RWPE1 (cell line): ENCODE results near the gene ARNT2.
A peak's percentile ranks its signal among the peaks of the same experiment; 100 is the strongest.
"Not testable (repeated sequence)": the region's sequence is repeated elsewhere in the genome, so short reads cannot be mapped to it uniquely, and the experiment has no call there.

Experiments
- CTCF ChIA-PET: fragments of 350-600 bp; sonication (Branson Sonifier 250); formaldehyde crosslinking; extraction: SDS; loops from one replicate; lab custom pipeline; 2021; lab: Yijun Ruan, JAX
- POLR2A ChIA-PET: fragments of 400-600 bp; formaldehyde crosslinking; extraction: SDS; loops from one replicate; lab custom pipeline; 2020; ENCODE audit warnings: antibody characterized with exemption; ENCODE audit not compliant: low non-redundant PET; lab: Yijun Ruan, JAX
- DNase-seq: peaks from one replicate; pipeline ENCODE4 v3.0.0; 2012; ENCODE audit warnings: low spot score
- H3K27ac ChIP-seq: fragments of 450-650 bp; 2 replicates; pipeline ENCODE4 v1.5.1; 2017
- CTCF ChIP-seq: fragments of 450-650 bp; conservative IDR thresholded peaks from 2 replicates; pipeline ENCODE4 v1.5.1; 2017; ENCODE audit warnings: low read depth, mild to moderate bottlenecking

ARNT2 gene

GRCh38 chr15:80507131-80507530, 102.9 kb downstream of the ARNT2 start:
- H3K27ac ChIP-seq = no peak overlapping the region
- DNase-seq = no peak
- CTCF ChIA-PET = no interaction called here
- no peak for TF ChIP-seq CTCF
- POLR2A ChIA-PET = no interaction called here

GRCh38 chr15:80507638-80508316, 103.6 kb downstream of the ARNT2 start:
- no peak for DNase-seq
- no peak for TF ChIP-seq CTCF
- CTCF ChIA-PET = no interaction called here
- POLR2A ChIA-PET = no interaction called here
- no peak overlapping the region for H3K27ac ChIP-seq

GRCh38 chr15:80508783-80509182, 104.6 kb downstream of the ARNT2 start:
- POLR2A ChIA-PET = no interaction called here
- no peak for DNase-seq

GRCh38 chr15:80509800-80510199, 105.6 kb downstream of the ARNT2 start:
- H3K27ac ChIP-seq = no peak overlapping the region
- TF ChIP-seq CTCF = no peak
- POLR2A ChIA-PET = no interaction called here
- no peak for DNase-seq
- CTCF ChIA-PET = no interaction called here

More at GRCh38 chr15:80508783-80509182, 104.6 kb downstream of the ARNT2 start:
- TF ChIP-seq CTCF = no peak
- no peak overlapping the region for H3K27ac ChIP-seq
- CTCF ChIA-PET = no interaction called here

- POLR2A ChIA-PET, H3K27ac ChIP-seq, CTCF ChIA-PET, DNase-seq: not testable (repeated sequence)
Observed at GRCh38 chr15:80510985-80511384, 106.8 kb downstream of the ARNT2 start.

- peak; percentile 43 for TF ChIP-seq CTCF
- peak; percentile 38 for DNase-seq
- ChIA-PET CTCF (interaction anchor here (0.5 to 1.3 kb wide), 8 partner anchors 12 to 815 kb away, joined by 3 to 7 read pairs (median 4); no protein-coding TSS in a partner anchor), POLR2A (no interaction called here)
- H3K27ac ChIP-seq = no peak overlapping the region
Observed at GRCh38 chr15:80512726-80513660, 108.8 kb downstream of the ARNT2 start.
